Measurements from ENCODE around the gene MED28. TPM values are rescaled to one million over a fixed set of nuclear protein-coding genes. Genes with fewer than 3 reads are reported as not detected.
A peak's percentile ranks its signal among the peaks of the same experiment; 100 is the strongest.

Gene MED28
- total RNA-seq, 2 donors from 2014 or later = 17.2 to 21.3 TPM

DNA sequence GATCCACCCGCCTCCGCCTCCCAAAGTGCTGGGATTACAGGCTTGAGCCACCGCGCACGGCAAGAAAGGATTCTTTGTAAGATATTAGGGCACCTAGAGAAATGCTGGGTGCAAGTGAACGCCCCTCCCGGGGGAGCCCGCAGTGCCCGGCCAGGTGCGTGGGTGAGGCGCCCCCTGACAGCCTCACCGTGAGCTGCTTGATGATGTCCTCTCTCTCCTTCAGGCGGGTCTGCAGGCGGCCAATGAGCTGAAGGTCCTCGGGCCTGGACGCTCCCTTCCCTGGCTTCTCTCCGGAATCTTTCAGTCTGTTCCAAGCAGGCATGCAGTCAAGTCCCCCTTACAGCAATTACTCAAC, 21.9 kb downstream of the MED28 start:
- intact Hi-C loops (cut with DNase I) = loop anchor here (2.0 kb wide), 1 partner anchor 88 kb away; no protein-coding TSS in a partner anchor
- no peaks in the 10 kb centered on the region for H3K9me3 ChIP-seq
- no peak overlapping the region for H3K27ac ChIP-seq
- H3K4me3 ChIP-seq = no peak overlapping the region
- 86% methylated on average over 17 of the region's 17 CpGs for WGBS
- DNase-seq (ENCODE audit: low spot score) = no peak
- H3K4me1 ChIP-seq (replicated peaks) = no peaks in the 10 kb centered on the region
- no peaks in the 10 kb centered on the region for H3K27me3 ChIP-seq (replicated peaks; ENCODE audit: insufficient read depth)
- TF ChIP-seq POLR2AphosphoS5 (IDR thresholded peaks at IDR 0.05) = no peak
- TF ChIP-seq, protein P1, sequence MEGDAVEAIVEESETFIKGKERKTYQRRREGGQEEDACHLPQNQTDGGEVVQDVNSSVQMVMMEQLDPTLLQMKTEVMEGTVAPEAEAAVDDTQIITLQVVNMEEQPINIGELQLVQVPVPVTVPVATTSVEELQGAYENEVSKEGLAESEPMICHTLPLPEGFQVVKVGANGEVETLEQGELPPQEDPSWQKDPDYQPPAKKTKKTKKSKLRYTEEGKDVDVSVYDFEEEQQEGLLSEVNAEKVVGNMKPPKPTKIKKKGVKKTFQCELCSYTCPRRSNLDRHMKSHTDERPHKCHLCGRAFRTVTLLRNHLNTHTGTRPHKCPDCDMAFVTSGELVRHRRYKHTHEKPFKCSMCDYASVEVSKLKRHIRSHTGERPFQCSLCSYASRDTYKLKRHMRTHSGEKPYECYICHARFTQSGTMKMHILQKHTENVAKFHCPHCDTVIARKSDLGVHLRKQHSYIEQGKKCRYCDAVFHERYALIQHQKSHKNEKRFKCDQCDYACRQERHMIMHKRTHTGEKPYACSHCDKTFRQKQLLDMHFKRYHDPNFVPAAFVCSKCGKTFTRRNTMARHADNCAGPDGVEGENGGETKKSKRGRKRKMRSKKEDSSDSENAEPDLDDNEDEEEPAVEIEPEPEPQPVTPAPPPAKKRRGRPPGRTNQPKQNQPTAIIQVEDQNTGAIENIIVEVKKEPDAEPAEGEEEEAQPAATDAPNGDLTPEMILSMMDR (IDR thresholded peaks at IDR 0.05) = no peak
- TF ChIP-seq POLR2A (IDR thresholded peaks at IDR 0.05) = no peak
- H3K36me3 ChIP-seq = no peaks in the 10 kb centered on the region

DNA sequence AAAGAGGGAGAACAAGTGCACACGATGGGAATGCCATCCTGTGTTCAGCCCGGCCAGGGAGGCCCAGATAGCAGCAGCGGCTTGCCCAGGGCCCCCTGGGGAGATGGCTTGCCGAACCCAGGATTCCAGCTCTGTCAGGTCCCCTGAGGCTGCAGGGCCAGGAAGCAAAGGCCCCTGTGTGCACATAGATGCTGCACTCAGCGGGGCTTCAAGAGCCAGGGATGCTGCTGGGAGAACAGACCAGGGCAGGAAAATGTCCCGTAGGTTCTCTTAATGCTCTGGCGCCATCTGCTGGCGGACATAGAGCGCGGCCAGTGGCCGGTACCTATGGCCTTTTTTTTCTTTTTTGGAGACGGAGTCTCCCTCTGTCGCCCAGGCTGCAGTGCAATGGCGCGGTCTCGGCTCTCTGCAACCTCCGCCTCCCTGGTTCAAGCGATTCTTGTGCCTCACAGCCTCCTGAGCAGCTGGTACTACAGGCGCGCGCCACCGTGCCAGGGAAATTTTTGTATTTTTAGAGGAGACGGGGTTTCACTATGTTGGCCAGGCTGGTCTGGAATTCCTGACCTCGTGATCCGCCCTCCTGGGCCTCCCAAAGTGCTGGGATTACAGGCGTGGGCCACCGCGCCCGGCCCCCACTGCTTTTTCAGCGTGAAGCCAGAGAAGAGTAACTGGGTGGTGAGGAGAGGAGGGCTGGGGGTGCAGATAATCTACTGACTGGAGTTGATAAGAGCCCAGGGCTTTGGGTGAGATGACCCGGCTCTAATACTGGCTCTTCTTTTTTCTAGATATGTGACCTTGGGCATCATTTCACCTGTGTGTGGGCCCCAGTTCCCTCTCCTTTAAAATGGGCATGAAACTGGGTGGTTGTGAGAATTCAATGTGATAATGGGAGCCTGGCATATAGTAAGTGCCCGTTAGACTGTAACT, 22.5 kb downstream of the MED28 start:
- no peak overlapping the region for H3K27ac ChIP-seq
- no peaks in the 10 kb centered on the region for H3K9me3 ChIP-seq
- no peak overlapping the region for H3K4me3 ChIP-seq
- intact Hi-C loops (cut with DNase I) = loop anchor here (2.0 kb wide), 1 partner anchor 88 kb away; no protein-coding TSS in a partner anchor
- H3K36me3 ChIP-seq = no peaks in the 10 kb centered on the region
- peak; percentile 61 for DNase-seq (ENCODE audit: low spot score)
- no peaks in the 10 kb centered on the region for H3K27me3 ChIP-seq (replicated peaks; ENCODE audit: insufficient read depth)
- H3K4me1 ChIP-seq (replicated peaks) = no peaks in the 10 kb centered on the region
- 65% methylated on average over 32 of the region's 32 CpGs for WGBS
- no peak for TF ChIP-seq POLR2AphosphoS5 (IDR thresholded peaks at IDR 0.05)
- TF ChIP-seq, protein P1 (IDR thresholded peaks at IDR 0.05) = peak; percentile 74 to 85 (median 80)
- no peak for TF ChIP-seq POLR2A (IDR thresholded peaks at IDR 0.05)

DNA sequence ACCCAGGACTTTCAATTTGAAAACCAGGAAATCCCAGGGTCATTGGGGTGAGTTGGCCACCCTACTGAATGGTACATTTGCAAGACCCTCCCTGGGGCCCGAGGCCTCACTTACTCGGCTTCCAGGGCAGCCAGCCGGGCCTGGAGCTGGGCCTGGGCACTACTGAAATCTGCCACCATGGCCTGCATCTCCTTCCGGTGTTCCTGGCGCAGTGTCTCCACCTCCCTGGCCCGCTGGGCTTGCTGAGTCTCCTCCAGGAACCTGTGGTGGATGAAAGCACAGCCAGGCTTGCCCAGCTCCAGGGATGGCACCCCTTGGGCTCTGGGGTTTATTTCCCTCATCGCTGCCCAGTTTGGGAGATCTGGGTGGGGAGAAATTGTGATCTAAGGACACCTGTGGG, 24.7 kb downstream of the MED28 start:
- Histone ChIP-seq H3K9me3 (no peaks in the 10 kb centered on the region), H3K36me3 (no peaks in the 10 kb centered on the region), H3K4me3 (no peak overlapping the region), H3K27ac (no peak overlapping the region), H3K4me1 (replicated peaks) (no peaks in the 10 kb centered on the region), H3K27me3 (replicated peaks; ENCODE audit: insufficient read depth) (no peaks in the 10 kb centered on the region)
- TF ChIP-seq POLR2AphosphoS5 (IDR thresholded peaks at IDR 0.05) = no peak
- intact Hi-C loops (cut with DNase I) = no loop called here
- no peak for DNase-seq (ENCODE audit: low spot score)
- 82% methylated on average over 7 of the region's 7 CpGs for WGBS

DNA sequence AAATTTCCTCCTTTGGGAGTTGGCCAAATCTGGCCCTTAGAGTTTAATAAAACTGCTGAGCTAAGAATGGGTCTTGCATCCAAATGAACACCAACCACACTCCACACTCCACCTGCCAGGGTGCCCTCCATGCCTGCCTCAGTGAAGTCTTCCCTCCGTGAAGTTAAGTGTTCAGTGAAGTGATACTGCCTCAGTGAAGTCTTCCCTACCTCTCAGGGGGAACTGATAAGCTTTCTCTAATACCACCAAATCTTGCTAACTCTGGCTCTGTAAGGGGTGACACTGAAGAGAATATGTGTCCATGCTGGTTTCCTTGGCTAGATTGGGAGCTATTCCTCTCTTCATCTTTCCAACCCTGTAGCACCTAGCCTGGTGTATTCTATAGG, 27.9 kb downstream of the MED28 start:
- Histone ChIP-seq H3K27me3 (replicated peaks; ENCODE audit: insufficient read depth) (no peaks in the 10 kb centered on the region), H3K4me1 (replicated peaks) (no peaks in the 10 kb centered on the region), H3K36me3 (no peaks in the 10 kb centered on the region), H3K27ac (no peak overlapping the region), H3K4me3 (no peak overlapping the region), H3K9me3 (no peaks in the 10 kb centered on the region)
- no peak for DNase-seq (ENCODE audit: low spot score)
- WGBS = 91% methylated on average over 1 of the region's 1 CpG
- intact Hi-C loops (cut with DNase I) = no loop called here
- TF ChIP-seq POLR2AphosphoS5 (IDR thresholded peaks at IDR 0.05) (no peak), POLR2A (IDR thresholded peaks at IDR 0.05) (no peak)
- TF ChIP-seq, protein P1 (IDR thresholded peaks at IDR 0.05) = no peak

DNA sequence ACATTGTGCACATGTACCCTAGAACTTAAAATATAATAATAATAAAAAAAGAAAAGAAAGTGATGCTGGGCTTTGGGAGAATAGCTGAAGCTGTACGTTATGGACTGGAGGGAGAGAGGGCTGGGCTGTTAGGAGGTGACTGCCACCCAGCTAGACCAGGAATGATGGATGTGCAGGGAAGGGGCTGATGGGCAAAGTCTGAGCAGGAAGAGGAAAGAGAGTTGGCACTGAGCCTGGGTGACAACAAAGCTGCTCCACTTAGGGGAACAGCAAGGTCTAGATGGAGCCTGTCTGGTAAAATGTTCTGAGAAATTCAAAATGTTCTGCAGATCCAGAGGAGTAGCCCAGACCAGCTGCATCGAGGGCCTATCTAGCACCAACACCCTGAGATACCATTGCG, 32.3 kb downstream of the MED28 start:
- H3K27ac ChIP-seq = no peak overlapping the region
- H3K36me3 ChIP-seq = no peaks in the 10 kb centered on the region
- H3K4me1 ChIP-seq (replicated peaks) = no peaks in the 10 kb centered on the region
- no peak overlapping the region for H3K4me3 ChIP-seq
- intact Hi-C loops (cut with DNase I) = no loop called here
- no peak for DNase-seq (ENCODE audit: low spot score)
- 81% methylated on average over 3 of the region's 3 CpGs for WGBS
- TF ChIP-seq POLR2AphosphoS5 (IDR thresholded peaks at IDR 0.05) (no peak), POLR2A (IDR thresholded peaks at IDR 0.05) (no peak)
- TF ChIP-seq, protein P1 (IDR thresholded peaks at IDR 0.05) = no peak
- no peaks in the 10 kb centered on the region for H3K9me3 ChIP-seq
- H3K27me3 ChIP-seq (replicated peaks; ENCODE audit: insufficient read depth) = no peaks in the 10 kb centered on the region

Measured in prostate gland (tissue), 2 donors.